Heart left ventricle (tissue), 16 donors: Measurements from ENCODE around the gene CDH13. TPM values are rescaled to one million over a fixed set of nuclear protein-coding genes. Genes with fewer than 3 reads are reported as not detected.

Experiments used
- ATAC-seq, 4 donors: fragments of 200-7000 bp; cut with Tn5 transposase; one replicate each; pipeline ENCODE4 v1.9.1; 2020 to 2022; ENCODE audit warnings: moderate library complexity in 4 of 4, mild to moderate bottlenecking in 3 of 4, moderate number of reproducible peaks in 1 of 4
- DNase-seq, 5 donors: peaks; one replicate each; pipeline ENCODE4 v3.0.0-alpha.2; 2020
- H3K27ac ChIP-seq, 12 donors: fragments of 200-600 bp; sonication (generic) in 4 of 12; one replicate each; pipeline versions ENCODE4 v1.5.0 to v1.8.0; 2016 to 2022; ENCODE audit warnings: mild to moderate bottlenecking in 2 of 12
- H3K27me3 ChIP-seq, 9 donors: fragments of 200-600 bp; sonication (generic) in 2 of 9; one replicate each; pipeline versions ENCODE4 v1.5.1 to v1.8.0; 2016 to 2022; ENCODE audit warnings: mild to moderate bottlenecking in 3 of 9
- H3K36me3 ChIP-seq, 9 donors: fragments of 200-600 bp; sonication (generic) in 2 of 9; one replicate each; pipeline versions ENCODE4 v1.5.0 to v1.8.0; 2018 to 2022; ENCODE audit warnings: mild to moderate bottlenecking in 2 of 9
- H3K4me1 ChIP-seq, 12 donors: fragments of 200-600 bp; sonication (generic) in 4 of 12; one replicate each; pipeline versions ENCODE4 v1.5.0 to v1.8.0; 2016 to 2022; ENCODE audit warnings: mild to moderate bottlenecking in 3 of 12
- H3K4me3 ChIP-seq, 12 donors: fragments of 200-600 bp; sonication (generic) in 4 of 12; one replicate each; pipeline versions ENCODE4 v1.5.0 to v1.8.0; 2017 to 2022; ENCODE audit warnings: mild to moderate bottlenecking in 9 of 12, moderate library complexity in 4 of 12
- H3K9me3 ChIP-seq, 12 donors: fragments of 200-600 bp; sonication (generic) in 4 of 12; one replicate each; pipeline versions ENCODE4 v1.5.0 to v1.8.0; 2016 to 2022; ENCODE audit warnings: mild to moderate bottlenecking in 1 of 12
- CTCF ChIP-seq, 12 donors: fragments of 200-600 bp; sonication (generic) in 4 of 12; IDR thresholded peaks; one replicate each; pipeline versions ENCODE4 v1.5.0 to v1.8.0; 2018 to 2022; ENCODE audit warnings: antibody characterized with exemption in 12 of 12, mild to moderate bottlenecking in 5 of 12
- POLR2A ChIP-seq, 2 donors: fragments of 450-650 bp; IDR thresholded peaks; one replicate each; pipeline ENCODE4 v1.6.1; 2017; ENCODE audit warnings: antibody characterized with exemption in 2 of 2, mild to moderate bottlenecking in 2 of 2, moderate library complexity in 2 of 2
- WGBS, 4 donors: extraction: QIAGEN DNeasy Blood & Tissue Kit in 2 of 4; methylation state at CpG; one replicate each; pipeline versions ENCODE4 v1.1.5 to v1.1.7; 2013 to 2018; 5-methylcytosine and 5-hydroxymethylcytosine counted together
- intact Hi-C, 10 donors: fragments of 100-400 bp; cut with DNase I; formaldehyde crosslinking; loops; one replicate each; pipeline versions ENCODE4 v1.11.1 to v1.14.2; 2022
- polyA plus RNA-seq, 2 donors: library from polyadenylated mRNA; stranded (reverse); fragments of 200-250 nt; gene quantifications; one replicate each; pipeline ENCODE4 v1.2.3, GENCODE V29; 2013
- total RNA-seq, 9 donors: library from RNA; depleted of rRNA in 2 of 9; stranded (reverse); fragments of >200 nt in 2 of 9; fragmentation: NEBNext Ultra II Directional in 3 of 9; extraction: Animal tissue kit (Norgen Biotek cat#: 25700) in 3 of 9; gene quantifications; one replicate each; pipeline versions ENCODE4 v1.1.0 to v1.2.4, GENCODE V29; 2016 to 2023
- donor health status: ischemic (EF 13 %, LVEDD 7.1; RV severe dilation, severe dysfunction).
- donor health status: healthy with polysubstance abuse.
- donor health status: DM: no; HTN: yes; CAD: no.
- donor health status: DM: no; HTN: no; CAD: no.
- donor health status: ischemic (EF 25% LVEDD 6.9; RV normal size, moderate dysfunction).
- donor health status: ischemic (EF 25% LVEDD 5.7; RV mildly dilated, moderate dysfunction).
- donor health status: healthy.
- donor health status: DM: yes; HTN: yes; CAD: no.
- donor health status: ischemic (EF 35%, LVEDD 5.7; RV mildly dilated, moderate dysfunction).
- donor health status: nonischemic (EF 11% LVEDD 7.7; RV severe dilation, severe dysfunction).
- donor health status: DM: yes; HTN: yes; CAD: no.
- donor health status: PGD.
- donor health status: ischemic (EF 29% LVEDD 5.4; RV normal size, mild dysfunction).
- donor health status: nonischemic (EF 23%, LVEDD 6.1; RV moderate dilation, normal function).

CDH13 gene
- total and polyA plus RNA-seq, 11 donors: 15.0 to 172 (median 137) TPM

- DNase-seq (no peak), ATAC-seq (no peak)
- TF ChIP-seq POLR2A (IDR thresholded peaks at IDR 0.05): no peak
- no peak for TF ChIP-seq CTCF (IDR thresholded peaks at IDR 0.05)
- Histone ChIP-seq H3K9me3 (peaks cover 0 to 6% (median 0%) of the 10 kb centered on the region in 12 donors), H3K36me3 (no peaks in the 10 kb centered on the region), H3K27me3 (no peaks in the 10 kb centered on the region), H3K27ac (no peak overlapping the region), H3K4me1 (no peaks in the 10 kb centered on the region), H3K4me3 (no peak overlapping the region)
- intact Hi-C loops: no loop called here
- WGBS, 4 donors: 77 to 82% (median 81%) methylated on average over 3 of the region's 3 CpGs
Observed at GRCh38 chr16:83404261-83404660, 777.5 kb downstream of the CDH13 start.

- intact Hi-C loops: no loop called here
Observed at GRCh38 chr16:83407928-83408327, 781.2 kb downstream of the CDH13 start.

GRCh38 chr16:83409347-83409746 lies 782.6 kb downstream of the CDH13 start:
- H3K36me3 ChIP-seq: no peaks in the 10 kb centered on the region
- ATAC-seq (no peak), DNase-seq (no peak)
- 80 to 94% (median 82%) methylated on average over 3 of the region's 3 CpGs for WGBS, 4 donors
- no peaks in the 10 kb centered on the region for H3K9me3 ChIP-seq
- no peak overlapping the region for H3K27ac ChIP-seq
- no peaks in the 10 kb centered on the region for H3K27me3 ChIP-seq
- intact Hi-C loops: no loop called here
- H3K4me3 ChIP-seq: no peak overlapping the region
- TF ChIP-seq POLR2A (IDR thresholded peaks at IDR 0.05): no peak
- no peaks in the 10 kb centered on the region for H3K4me1 ChIP-seq

More at GRCh38 chr16:83407928-83408327, 781.2 kb downstream of the CDH13 start:
- Histone ChIP-seq H3K27ac (no peak overlapping the region), H3K4me1 (no peaks in the 10 kb centered on the region), H3K4me3 (no peak overlapping the region), H3K36me3 (no peaks in the 10 kb centered on the region), H3K27me3 (no peaks in the 10 kb centered on the region), H3K9me3 (no peaks in the 10 kb centered on the region)
- DNase-seq (no peak), ATAC-seq (no peak)
- 83 to 88% (median 86%) methylated on average over 5 of the region's 5 CpGs for WGBS, 4 donors
- no peak for TF ChIP-seq CTCF (IDR thresholded peaks at IDR 0.05)

DNA sequence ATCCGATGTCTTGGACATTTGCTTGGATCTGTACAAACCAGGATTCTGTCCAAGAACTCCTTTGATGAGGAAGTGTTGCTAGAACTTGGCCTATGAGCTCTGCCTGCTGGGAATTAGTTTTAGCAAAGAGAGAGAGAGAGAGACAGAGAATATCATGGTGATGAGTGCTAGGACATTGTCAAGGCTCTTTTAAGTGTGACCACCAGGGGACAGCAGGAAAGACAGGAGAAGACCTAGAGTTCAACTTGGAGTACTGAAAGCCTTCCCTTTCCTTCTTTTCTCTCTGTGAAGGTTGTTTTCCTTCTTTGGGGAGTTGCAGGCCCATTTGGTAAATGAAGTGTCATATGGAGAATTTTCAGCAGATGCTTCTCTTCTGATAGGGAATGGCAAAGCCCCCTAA lies 791.8 kb downstream of the CDH13 start:
- ATAC-seq (no peak), DNase-seq (no peak)
- no peaks in the 10 kb centered on the region for H3K36me3 ChIP-seq
- no peaks in the 10 kb centered on the region for H3K27me3 ChIP-seq
- intact Hi-C loops: loop anchor here in 1 of 10 donors (10.0 kb wide), 1 partner anchor 64 kb away; no protein-coding TSS in a partner anchor
- no peaks in the 10 kb centered on the region for H3K9me3 ChIP-seq
- TF ChIP-seq CTCF (IDR thresholded peaks at IDR 0.05) (no peak), POLR2A (IDR thresholded peaks at IDR 0.05) (no peak)
- no peaks in the 10 kb centered on the region for H3K4me1 ChIP-seq
- no peak overlapping the region for H3K27ac ChIP-seq
- 62 to 77% (median 73%) methylated on average over 1 of the region's 1 CpG for WGBS, 4 donors
- H3K4me3 ChIP-seq: no peak overlapping the region

GRCh38 chr16:83420206-83420760 lies 793.5 kb downstream of the CDH13 start:
- Histone ChIP-seq H3K9me3 (no peaks in the 10 kb centered on the region), H3K27ac (no peak overlapping the region), H3K27me3 (no peaks in the 10 kb centered on the region), H3K36me3 (no peaks in the 10 kb centered on the region), H3K4me3 (no peak overlapping the region), H3K4me1 (no peaks in the 10 kb centered on the region)
- WGBS, 4 donors: 75 to 80% (median 77%) methylated on average over 9 of the region's 9 CpGs
- intact Hi-C loops: no loop called here
- DNase-seq (no peak), ATAC-seq (peak in 1 of 4 donors; percentile 33)
- TF ChIP-seq CTCF (IDR thresholded peaks at IDR 0.05) (no peak), POLR2A (IDR thresholded peaks at IDR 0.05) (no peak)
